Body of pancreas (tissue), 4 donors: ENCODE data around the gene NGEF. TPM values are rescaled to one million over a fixed set of nuclear protein-coding genes. Genes with fewer than 3 reads are reported as not detected.

Source experiments
- ATAC-seq: fragments of 150-250 bp; one replicate; pipeline ENCODE4 v1.9.1; 2016
- DNase-seq, 4 donors: peaks; one replicate each; pipeline ENCODE4 v3.0.0-alpha.2; 2019
- H3K27ac ChIP-seq, 4 donors: fragments of 200-600 bp; sonication (generic); 1 replicate in 3 of 4; 2 replicates in 1 of 4; pipeline versions ENCODE4 v1.5.1 to v1.6.1; 2016 to 2019; ENCODE audit warnings: mild to moderate bottlenecking in 1 of 4, mixed read lengths in 1 of 4, moderate library complexity in 1 of 4
- H3K27me3 ChIP-seq, 2 donors: fragments of 200-600 bp; sonication (generic); one replicate each; pipeline ENCODE4 v1.6.0; 2016; ENCODE audit warnings: mild to moderate bottlenecking in 1 of 2
- H3K36me3 ChIP-seq, 2 donors: fragments of 200-600 bp; sonication (generic); replicated peaks in 1 of 2; 2 replicates each; pipeline ENCODE4 v1.5.1; 2016; ENCODE audit warnings: low read depth in 2 of 2; ENCODE audit not compliant: insufficient read depth in 1 of 2
- H3K4me1 ChIP-seq: fragments of 200-600 bp; sonication (generic); one replicate; pipeline ENCODE4 v1.6.0; 2016
- H3K4me3 ChIP-seq, 2 donors: fragments of 200-600 bp; sonication (generic); 1 replicate in 1 of 2; 2 replicates in 1 of 2; pipeline ENCODE4 v1.5.1; 2016 to 2019
- H3K9me3 ChIP-seq, 3 donors: fragments of 200-600 bp; sonication (generic); 1 replicate in 2 of 3; 2 replicates in 1 of 3; pipeline ENCODE4 v1.5.1; 2016
- POLR2A ChIP-seq, 3 donors: fragments of 450-650 bp; IDR thresholded peaks; one replicate each; pipeline ENCODE4 v1.6.1; 2016; ENCODE audit warnings: antibody characterized with exemption in 3 of 3, mild to moderate bottlenecking in 2 of 3
- WGBS, 2 donors: methylation state at CpG; one replicate each; pipeline ENCODE4 v1.1.5; 2017; 5-methylcytosine and 5-hydroxymethylcytosine counted together
- intact Hi-C: fragments of 100-400 bp; cut with DNase I; formaldehyde crosslinking; loops from one replicate; pipeline ENCODE4 v1.15.1; 2023
- total RNA-seq, 2 donors: library from RNA; depleted of rRNA; stranded (reverse); fragments of >200 nt; gene quantifications; one replicate each; pipeline ENCODE4 v1.1.0, GENCODE V29; 2016
- TF ChIP-seq, protein P1 (sequence below), 7 experiments: fragments of 450-650 bp in 4 of 7; fragments of 200-600 bp in 3 of 7; sonication (generic) in 3 of 7; IDR thresholded peaks; one replicate each; pipeline ENCODE4 v1.5.1; 2016 to 2019; ENCODE audit warnings: antibody characterized with exemption in 7 of 7

Gene NGEF
- total RNA-seq, 2 donors from 2014 or later, result 4.9 to 7.0 TPM

GRCh38 chr2:232892221-232892620 is 120.8 kb downstream of the NGEF start:
- Histone ChIP-seq H3K27ac (no peak overlapping the region), H3K36me3 (no peaks in the 10 kb centered on the region), H3K4me1 (peaks cover 32% of the 10 kb centered on the region), H3K9me3 (no peaks in the 10 kb centered on the region), H3K4me3 (no peak overlapping the region), H3K27me3 (no peaks in the 10 kb centered on the region)
- TF ChIP-seq, protein P1, sequence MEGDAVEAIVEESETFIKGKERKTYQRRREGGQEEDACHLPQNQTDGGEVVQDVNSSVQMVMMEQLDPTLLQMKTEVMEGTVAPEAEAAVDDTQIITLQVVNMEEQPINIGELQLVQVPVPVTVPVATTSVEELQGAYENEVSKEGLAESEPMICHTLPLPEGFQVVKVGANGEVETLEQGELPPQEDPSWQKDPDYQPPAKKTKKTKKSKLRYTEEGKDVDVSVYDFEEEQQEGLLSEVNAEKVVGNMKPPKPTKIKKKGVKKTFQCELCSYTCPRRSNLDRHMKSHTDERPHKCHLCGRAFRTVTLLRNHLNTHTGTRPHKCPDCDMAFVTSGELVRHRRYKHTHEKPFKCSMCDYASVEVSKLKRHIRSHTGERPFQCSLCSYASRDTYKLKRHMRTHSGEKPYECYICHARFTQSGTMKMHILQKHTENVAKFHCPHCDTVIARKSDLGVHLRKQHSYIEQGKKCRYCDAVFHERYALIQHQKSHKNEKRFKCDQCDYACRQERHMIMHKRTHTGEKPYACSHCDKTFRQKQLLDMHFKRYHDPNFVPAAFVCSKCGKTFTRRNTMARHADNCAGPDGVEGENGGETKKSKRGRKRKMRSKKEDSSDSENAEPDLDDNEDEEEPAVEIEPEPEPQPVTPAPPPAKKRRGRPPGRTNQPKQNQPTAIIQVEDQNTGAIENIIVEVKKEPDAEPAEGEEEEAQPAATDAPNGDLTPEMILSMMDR (IDR thresholded peaks at IDR 0.05), result no peak
- TF ChIP-seq POLR2A (IDR thresholded peaks at IDR 0.05), result no peak
- intact Hi-C loops, result no loop called here
- 91 to 96% methylated on average over 13 of the region's 13 CpGs for WGBS, 2 donors
- DNase-seq (no peak), ATAC-seq (no peak)

- TF ChIP-seq POLR2A (IDR thresholded peaks at IDR 0.05), result no peak
- TF ChIP-seq, protein P1 (IDR thresholded peaks at IDR 0.05), result no peak
- H3K36me3 ChIP-seq, result no peaks in the 10 kb centered on the region
- peak overlapping the region in 2 of 4 donors; percentile 13 to 41 for H3K27ac ChIP-seq
- intact Hi-C loops, result no loop called here
- DNase-seq (peak in 1 of 4 donors; percentile 23), ATAC-seq (no peak)
- 35 to 52% methylated on average over 9 to 11 of the region's 11 CpGs for WGBS, 2 donors
- H3K4me1 ChIP-seq, result peaks cover 32% of the 10 kb centered on the region
- no peaks in the 10 kb centered on the region for H3K9me3 ChIP-seq
- H3K4me3 ChIP-seq, result no peak overlapping the region
- no peaks in the 10 kb centered on the region for H3K27me3 ChIP-seq
These were observed 121.4 kb downstream of the NGEF start for GRCh38 chr2:232891621-232892071.

GRCh38 chr2:232890896-232891601 is 122.0 kb downstream of the NGEF start:
- H3K4me3 ChIP-seq, result no peak overlapping the region
- no peaks in the 10 kb centered on the region for H3K36me3 ChIP-seq
- H3K27ac ChIP-seq, result peak overlapping the region in 2 of 4 donors; percentile 13 to 41
- ATAC-seq, result peak; percentile 79
- no peaks in the 10 kb centered on the region for H3K9me3 ChIP-seq
- H3K4me1 ChIP-seq, result peaks cover 30% of the 10 kb centered on the region
- intact Hi-C loops, result no loop called here
- DNase-seq, result peak; percentile 70 to 85 (median 82)
- 16 to 28% methylated on average over 16 to 23 of the region's 23 CpGs for WGBS, 2 donors
- TF ChIP-seq POLR2A (IDR thresholded peaks at IDR 0.05), result peak in 1 of 3 donors; percentile 11
- TF ChIP-seq, protein P1 (IDR thresholded peaks at IDR 0.05), result no peak
- H3K27me3 ChIP-seq, result no peaks in the 10 kb centered on the region

DNA sequence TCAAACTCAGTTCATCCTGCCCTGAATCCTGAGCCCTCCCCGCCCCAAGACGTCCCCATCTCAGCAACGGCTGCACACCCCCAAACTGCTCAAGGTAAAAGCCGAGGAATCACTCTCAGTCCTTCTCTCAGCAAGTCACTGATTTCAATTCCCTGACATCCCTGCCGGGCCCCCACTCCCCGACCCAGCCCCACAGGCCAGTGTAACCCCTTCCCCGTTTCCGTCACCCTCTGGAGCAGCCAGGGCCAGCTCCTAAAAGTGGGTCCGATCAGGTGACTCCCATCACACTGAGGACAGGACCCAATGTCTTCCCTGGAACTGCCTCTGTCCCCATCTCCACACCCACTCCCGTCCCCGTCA is 122.5 kb downstream of the NGEF start:
- no peak for DNase-seq
- H3K27me3 ChIP-seq, result no peaks in the 10 kb centered on the region
- intact Hi-C loops, result no loop called here

More for the DNA sequence above, 122.5 kb downstream of the NGEF start:
- no peaks in the 10 kb centered on the region for H3K36me3 ChIP-seq
- peaks cover 25% of the 10 kb centered on the region for H3K4me1 ChIP-seq
- H3K9me3 ChIP-seq, result no peaks in the 10 kb centered on the region
- no peak overlapping the region for H3K4me3 ChIP-seq
- ATAC-seq, result no peak
- TF ChIP-seq POLR2A (IDR thresholded peaks at IDR 0.05), result no peak
- TF ChIP-seq, protein P1 (IDR thresholded peaks at IDR 0.05), result no peak
- WGBS, 2 donors, result 86 to 90% methylated on average over 11 of the region's 11 CpGs
- H3K27ac ChIP-seq, result no peak overlapping the region
